ACC112 (cell line): ENCODE results near the gene HPCA.

Experiments
- H2AFZ ChIP-seq: fragments of 200-600 bp; sonication (generic); one replicate; pipeline ENCODE4 v1.6.0; 2017; ENCODE audit warnings: antibody characterized with exemption, low read length; ENCODE audit not compliant: unreplicated experiment
- H3K27ac ChIP-seq: fragments of 200-600 bp; sonication (generic); 2 replicates; pipeline ENCODE4 v1.5.1; 2014; ENCODE audit warnings: low read depth, mild to moderate bottlenecking, antibody characterized with exemption, low read length, moderate library complexity
- H3K27me3 ChIP-seq: fragments of 200-600 bp; sonication (generic); 2 replicates; pipeline ENCODE4 v1.6.1; 2014; ENCODE audit warnings: mild to moderate bottlenecking, antibody characterized with exemption, low read length, moderate library complexity, mixed read lengths; ENCODE audit not compliant: insufficient read depth
- H3K36me3 ChIP-seq: fragments of 200-600 bp; sonication (generic); 2 replicates; pipeline ENCODE4 v1.6.1; 2016; ENCODE audit warnings: mild to moderate bottlenecking, antibody characterized with exemption, low read length, moderate library complexity, mixed read lengths; ENCODE audit not compliant: insufficient read depth
- H3K4me1 ChIP-seq: fragments of 200-600 bp; sonication (generic); one replicate; pipeline ENCODE4 v1.6.1; 2016; ENCODE audit warnings: low read length, mixed read lengths; ENCODE audit not compliant: insufficient read depth, unreplicated experiment, control insufficient read depth
- H3K4me3 ChIP-seq: fragments of 200-600 bp; sonication (generic); 2 replicates; pipeline ENCODE4 v1.5.1; 2014; ENCODE audit warnings: mild to moderate bottlenecking, low read depth, low read length
- H3K79me2 ChIP-seq: fragments of 200-600 bp; sonication (generic); one replicate; pipeline ENCODE4 v1.6.0; 2016; ENCODE audit warnings: low read length; ENCODE audit not compliant: control insufficient read depth, unreplicated experiment, insufficient read depth

The HPCA gene

DNA sequence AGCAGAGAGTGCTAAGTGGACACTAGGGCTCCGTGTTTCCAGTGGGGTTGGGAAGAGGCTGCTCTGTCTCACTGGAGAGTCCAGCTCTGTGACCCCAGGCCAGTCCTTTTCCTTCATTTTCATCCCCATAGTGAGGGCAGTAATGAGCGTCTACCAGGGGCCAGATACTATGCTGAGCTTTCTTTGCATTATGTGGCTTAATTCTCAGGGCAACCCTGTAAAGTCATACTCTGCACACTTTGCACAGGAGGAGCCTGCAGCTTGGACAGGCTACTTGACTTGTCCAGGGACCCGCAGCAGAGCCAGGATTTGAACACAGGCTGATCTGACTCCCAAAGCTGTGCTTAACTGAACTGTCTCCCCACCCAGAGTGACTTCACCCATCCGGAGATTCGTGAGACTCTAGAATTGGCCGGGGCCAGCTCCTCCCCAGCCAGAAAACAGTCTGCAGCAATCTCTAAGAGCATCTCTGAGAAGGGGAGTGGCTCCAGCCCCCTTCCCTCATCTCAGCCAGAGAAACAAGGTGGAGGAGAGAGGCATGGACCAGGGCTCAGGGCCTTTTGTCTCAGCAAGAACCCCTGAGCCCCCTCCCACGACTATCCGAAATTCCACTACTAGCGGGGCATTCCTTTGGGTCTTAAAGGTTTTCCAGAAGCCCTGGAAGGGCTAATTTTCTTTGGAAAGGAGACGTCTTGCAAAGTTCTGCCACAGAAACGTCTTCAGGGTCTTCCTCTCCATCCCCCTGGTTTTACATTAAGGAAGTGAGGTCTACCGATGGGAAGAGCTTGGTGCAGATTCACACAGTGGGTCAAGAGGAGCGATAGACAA lies 14.7 kb upstream of the HPCA start:
- Histone ChIP-seq H3K4me1 (no peaks in the 10 kb centered on the region), H2AFZ (no peak overlapping the region), H3K27ac (no peak overlapping the region), H3K4me3 (peak overlapping the region; percentile 64), H3K79me2 (no peaks in the 10 kb centered on the region), H3K36me3 (no peaks in the 10 kb centered on the region), H3K27me3 (peaks cover 22% of the 10 kb centered on the region)

DNA sequence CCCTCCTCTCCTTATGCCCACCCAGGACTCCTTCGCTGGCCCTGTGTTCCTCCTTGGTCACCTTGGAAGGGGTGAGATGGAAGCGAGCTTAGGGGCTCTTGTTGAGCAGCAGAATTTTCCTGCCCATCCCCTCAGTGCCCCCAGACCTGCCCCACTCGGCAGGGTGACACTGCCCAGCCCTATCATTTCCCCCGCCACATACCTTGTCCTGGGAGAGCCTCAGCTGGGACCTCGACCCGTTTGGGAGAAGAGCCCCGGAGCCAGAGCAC lies 14.2 kb upstream of the HPCA start:
- Histone ChIP-seq H3K27me3 (peaks cover 22% of the 10 kb centered on the region), H2AFZ (no peak overlapping the region), H3K36me3 (no peaks in the 10 kb centered on the region), H3K79me2 (no peaks in the 10 kb centered on the region), H3K4me1 (no peaks in the 10 kb centered on the region), H3K4me3 (no peak overlapping the region), H3K27ac (no peak overlapping the region)

DNA sequence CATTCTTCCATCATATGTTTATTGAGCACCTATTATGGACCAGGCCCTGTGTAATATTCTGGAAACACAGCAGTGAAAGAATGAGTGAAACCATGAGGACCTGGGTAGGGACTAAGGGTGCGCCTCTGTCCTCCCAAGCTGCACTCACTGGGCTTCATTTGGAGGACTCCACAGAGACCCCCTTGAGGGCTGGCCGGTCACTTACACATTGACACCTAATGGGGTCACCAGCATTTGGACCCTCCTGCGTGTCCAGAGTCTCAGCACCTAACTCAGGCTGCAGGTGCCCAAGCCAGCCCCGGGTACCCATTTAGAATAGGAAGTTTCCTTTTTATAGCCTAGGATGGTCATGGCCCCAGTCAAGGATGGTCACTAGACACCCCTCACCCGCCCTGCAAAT lies 12.8 kb upstream of the HPCA start:
- Histone ChIP-seq H3K27me3 (peaks cover 22% of the 10 kb centered on the region), H3K4me3 (no peak overlapping the region), H3K79me2 (no peaks in the 10 kb centered on the region), H3K4me1 (no peaks in the 10 kb centered on the region), H3K27ac (no peak overlapping the region), H2AFZ (no peak overlapping the region), H3K36me3 (no peaks in the 10 kb centered on the region)

DNA sequence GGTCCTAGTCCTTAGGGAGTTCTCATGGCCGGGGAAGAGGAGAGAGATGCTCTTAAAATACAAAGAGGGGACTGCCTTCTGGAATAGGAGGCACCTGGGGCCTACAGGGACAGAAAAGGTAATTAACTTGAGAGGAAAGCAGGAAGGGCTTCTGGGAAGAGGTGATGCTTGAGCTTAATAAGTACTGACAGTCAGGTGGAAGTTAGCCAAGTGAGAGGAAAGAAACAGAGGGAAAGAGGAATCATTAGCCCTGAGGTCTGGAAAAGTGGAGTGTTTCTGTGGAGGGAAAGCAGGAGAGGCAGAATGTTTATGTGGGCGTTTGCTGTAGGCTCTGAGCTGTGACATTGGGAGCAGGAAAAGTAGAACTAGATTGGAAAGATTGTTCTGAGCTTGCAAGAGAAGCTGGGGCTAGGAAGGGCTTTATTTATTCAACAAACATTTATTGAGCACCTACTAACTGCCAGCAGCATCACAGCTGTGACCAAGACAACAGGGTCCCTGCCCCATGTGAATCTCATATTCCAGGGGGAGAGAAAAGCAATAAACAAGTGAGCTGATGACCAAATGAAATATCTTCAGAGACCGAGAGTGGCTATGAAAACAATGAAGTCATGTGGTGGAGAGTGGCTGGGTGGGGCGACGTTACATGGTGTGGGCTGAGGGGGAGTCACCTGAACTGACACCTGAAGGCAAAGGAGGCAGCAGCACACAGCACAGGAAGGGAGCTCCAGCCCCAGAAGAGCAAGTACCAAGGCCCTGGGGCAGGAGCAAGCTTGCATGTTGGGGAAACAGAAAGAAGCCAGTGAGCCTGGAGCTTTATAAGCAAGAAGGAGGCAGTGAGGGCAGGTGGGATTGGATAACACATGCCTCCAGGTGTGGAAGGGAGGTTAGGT lies 11.2 kb upstream of the HPCA start:
- Histone ChIP-seq H2AFZ (no peak overlapping the region), H3K4me1 (no peaks in the 10 kb centered on the region), H3K27me3 (peaks cover 17% of the 10 kb centered on the region), H3K4me3 (no peak overlapping the region), H3K79me2 (no peaks in the 10 kb centered on the region), H3K27ac (no peak overlapping the region), H3K36me3 (no peaks in the 10 kb centered on the region)

DNA sequence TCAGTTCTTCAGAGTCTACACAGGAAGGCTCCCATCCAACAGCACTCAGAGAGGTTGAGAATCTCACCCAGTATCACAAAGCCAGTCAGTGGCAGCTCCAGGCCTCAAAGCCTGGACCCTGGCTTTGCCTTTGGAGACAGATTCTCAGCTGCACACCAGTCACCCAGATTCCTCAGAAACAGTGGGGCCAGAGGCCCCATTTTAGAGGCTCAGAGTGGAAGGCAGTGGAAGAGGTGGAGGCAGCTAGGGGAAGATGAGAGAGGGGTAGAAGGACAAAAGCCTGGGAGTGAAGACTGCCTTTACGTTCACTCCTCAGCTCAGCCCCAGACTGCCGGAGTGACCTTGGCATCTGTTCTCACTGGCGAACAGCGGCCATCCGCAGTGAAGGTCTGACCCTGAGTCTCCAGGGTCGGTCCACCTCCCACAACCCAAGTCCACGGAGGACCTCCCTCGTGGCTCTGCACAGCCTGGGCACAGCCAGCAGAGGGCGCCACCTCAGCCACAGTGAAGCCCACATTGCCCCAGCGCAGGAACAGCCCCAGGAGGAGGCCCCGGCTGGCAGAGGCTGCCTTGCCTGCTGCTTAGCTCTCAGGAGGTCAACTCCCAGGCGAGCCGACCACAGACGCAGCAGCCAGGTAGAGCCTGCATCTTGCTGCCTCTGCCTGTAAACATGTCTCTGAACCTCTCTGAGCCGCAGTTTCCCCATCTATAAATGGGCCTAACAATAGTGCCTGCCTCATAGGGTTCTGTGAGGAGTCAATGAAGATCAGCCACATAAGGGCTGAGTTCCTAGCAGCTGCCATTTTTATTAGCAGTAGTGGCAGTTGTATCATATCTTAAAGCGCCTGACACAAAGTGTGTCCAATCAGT lies 9.7 kb upstream of the HPCA start:
- no peak overlapping the region for H2AFZ ChIP-seq
- H3K4me1 ChIP-seq = no peaks in the 10 kb centered on the region
- H3K27me3 ChIP-seq = peaks cover 6% of the 10 kb centered on the region
- no peaks in the 10 kb centered on the region for H3K36me3 ChIP-seq
- H3K79me2 ChIP-seq = no peaks in the 10 kb centered on the region
- no peak overlapping the region for H3K4me3 ChIP-seq
- H3K27ac ChIP-seq = no peak overlapping the region

DNA sequence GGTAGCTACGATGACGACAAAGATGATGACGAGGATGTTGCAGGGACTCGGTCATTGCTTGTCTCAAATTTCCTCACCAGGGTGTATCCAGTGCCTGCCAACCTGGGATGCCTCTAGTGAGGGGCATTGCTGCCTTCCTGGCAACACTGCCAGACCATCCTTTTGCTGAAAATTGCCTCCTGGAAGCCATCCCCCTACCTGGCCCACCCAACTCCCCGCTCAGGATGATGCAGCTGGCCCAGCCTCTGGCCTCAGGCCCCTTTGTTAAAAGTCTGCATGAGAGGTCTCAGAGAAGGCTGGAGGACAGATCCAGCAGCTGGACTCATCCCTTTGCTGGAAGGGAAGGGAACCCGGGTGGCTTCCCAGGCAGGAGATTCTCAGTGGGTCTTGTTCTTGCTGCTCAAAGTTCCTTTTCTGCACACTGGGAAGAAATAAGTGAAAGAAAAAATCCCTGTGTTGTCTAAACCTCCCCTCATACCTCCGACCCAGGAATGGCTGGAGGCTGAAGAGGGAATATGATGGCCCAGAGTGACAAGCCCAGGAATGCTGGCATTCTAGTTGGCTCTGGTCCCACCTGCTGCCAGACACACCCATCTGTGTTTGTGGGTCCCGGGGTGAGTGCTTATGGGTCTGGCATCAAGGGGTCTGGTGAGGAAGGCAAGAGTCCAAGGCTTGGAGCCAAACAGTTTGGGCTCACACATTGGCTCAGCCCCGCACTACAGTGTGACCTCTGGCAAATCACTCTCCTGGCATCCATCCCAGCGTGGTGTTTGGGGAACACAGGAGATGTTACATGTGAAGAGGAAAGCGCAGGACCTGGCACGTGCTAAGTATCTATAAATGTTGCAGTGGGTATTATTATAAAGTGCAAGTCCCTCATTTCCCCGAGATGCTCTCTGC lies 8.8 kb upstream of the HPCA start:
- Histone ChIP-seq H3K36me3 (no peaks in the 10 kb centered on the region), H3K79me2 (no peaks in the 10 kb centered on the region), H2AFZ (no peak overlapping the region), H3K27me3 (no peaks in the 10 kb centered on the region), H3K4me3 (no peak overlapping the region), H3K27ac (no peak overlapping the region), H3K4me1 (peaks cover 8% of the 10 kb centered on the region)

DNA sequence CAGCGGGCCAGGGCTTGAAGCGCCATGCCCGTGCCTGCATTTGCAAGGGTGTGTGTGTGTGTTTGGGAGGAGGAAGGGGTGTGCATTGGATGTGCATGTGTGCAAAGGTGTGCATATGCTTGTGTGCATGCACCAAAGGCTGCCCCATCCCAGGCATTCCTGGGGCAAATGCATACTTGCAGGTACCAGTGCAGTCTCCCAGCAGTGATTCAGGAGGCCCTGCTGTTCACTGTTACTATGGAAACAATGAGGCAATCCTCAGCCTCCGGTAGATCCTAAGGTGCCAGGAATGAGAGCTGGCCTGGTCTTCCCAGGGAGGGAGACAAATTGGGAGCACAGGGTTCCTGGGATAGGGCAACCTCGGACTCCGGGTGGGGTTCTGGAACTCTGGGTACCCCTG lies 8.1 kb upstream of the HPCA start:
- H3K36me3 ChIP-seq = no peaks in the 10 kb centered on the region

DNA sequence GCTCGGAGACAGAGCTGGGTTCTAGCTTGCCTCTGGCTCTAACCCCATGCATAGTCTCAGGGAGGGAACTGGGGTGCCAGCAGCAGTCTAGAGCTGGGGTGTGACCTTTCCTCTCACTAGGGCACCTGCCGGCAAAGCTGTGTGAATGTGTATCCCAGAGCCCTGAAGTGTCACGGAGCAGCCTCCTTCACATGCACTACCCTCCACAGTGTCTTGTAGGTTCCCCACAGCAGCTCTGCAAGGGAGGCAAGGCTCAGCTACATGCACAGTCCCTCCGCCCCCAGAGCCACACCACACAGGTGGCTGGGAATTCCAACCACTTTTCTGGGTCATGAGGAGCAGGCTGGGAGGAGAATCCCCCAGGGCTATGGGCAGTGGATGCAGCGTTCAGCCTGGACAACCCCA lies 7.7 kb upstream of the HPCA start:
- Histone ChIP-seq H3K79me2 (no peaks in the 10 kb centered on the region), H3K4me3 (no peak overlapping the region), H3K4me1 (peaks cover 8% of the 10 kb centered on the region), H3K27me3 (no peaks in the 10 kb centered on the region), H3K36me3 (no peaks in the 10 kb centered on the region), H3K27ac (no peak overlapping the region), H2AFZ (no peak overlapping the region)

More for the DNA sequence above, 8.1 kb upstream of the HPCA start:
- Histone ChIP-seq H3K4me3 (no peak overlapping the region), H2AFZ (no peak overlapping the region), H3K79me2 (no peaks in the 10 kb centered on the region), H3K27me3 (no peaks in the 10 kb centered on the region), H3K4me1 (peaks cover 8% of the 10 kb centered on the region), H3K27ac (no peak overlapping the region)

DNA sequence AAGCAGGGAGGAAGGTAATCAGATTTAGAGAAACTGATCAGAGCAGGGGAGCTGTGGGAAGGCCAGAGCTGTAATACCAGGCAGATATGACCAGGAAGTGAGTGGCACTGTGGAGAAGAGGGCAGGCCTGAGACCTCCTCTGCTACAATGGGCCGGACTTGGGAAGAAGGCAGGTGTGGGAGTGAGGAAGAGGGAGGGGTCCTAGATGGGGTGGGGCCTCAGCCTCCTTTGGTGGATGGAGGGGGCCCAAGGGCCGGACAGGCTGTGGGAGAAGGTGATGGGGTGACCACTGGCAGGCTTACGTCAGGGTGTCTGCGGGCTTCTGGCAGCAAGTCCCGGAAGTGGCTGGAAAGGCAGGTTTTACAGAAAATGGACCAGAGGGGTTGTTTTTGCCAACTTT lies 5.0 kb upstream of the HPCA start:
- H3K27ac ChIP-seq = no peak overlapping the region
- H3K27me3 ChIP-seq = peaks cover 23% of the 10 kb centered on the region
- H3K79me2 ChIP-seq = no peaks in the 10 kb centered on the region
- H3K36me3 ChIP-seq = no peaks in the 10 kb centered on the region
- no peak overlapping the region for H3K4me3 ChIP-seq
- H3K4me1 ChIP-seq = peaks cover 8% of the 10 kb centered on the region
- no peak overlapping the region for H2AFZ ChIP-seq
